ENCODE data around the gene CSTPP1.
A peak's percentile ranks its signal among the peaks of the same experiment; 100 is the strongest.

Gene CSTPP1

DNA sequence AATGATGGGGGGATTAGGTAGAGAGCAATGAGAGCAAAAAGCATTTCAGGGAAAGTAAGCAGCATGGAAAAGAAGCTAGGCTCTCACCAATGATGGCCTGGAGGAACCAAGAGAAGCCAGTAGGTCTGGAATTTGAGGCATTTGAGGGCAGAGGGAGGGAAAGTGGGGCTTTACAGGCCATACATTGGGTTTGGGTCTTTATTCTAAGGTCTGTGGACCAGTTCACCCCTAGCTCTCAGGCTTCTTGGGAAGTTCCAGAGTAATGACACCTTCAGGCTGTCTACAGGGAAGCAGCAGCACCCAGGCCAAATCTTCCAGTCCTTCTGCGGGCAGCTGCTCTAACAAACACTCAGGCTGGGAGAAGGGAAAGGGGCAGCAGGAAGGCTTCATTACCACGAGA, 210.7 kb downstream of the CSTPP1 start:
- no peak for DNase-seq

DNA sequence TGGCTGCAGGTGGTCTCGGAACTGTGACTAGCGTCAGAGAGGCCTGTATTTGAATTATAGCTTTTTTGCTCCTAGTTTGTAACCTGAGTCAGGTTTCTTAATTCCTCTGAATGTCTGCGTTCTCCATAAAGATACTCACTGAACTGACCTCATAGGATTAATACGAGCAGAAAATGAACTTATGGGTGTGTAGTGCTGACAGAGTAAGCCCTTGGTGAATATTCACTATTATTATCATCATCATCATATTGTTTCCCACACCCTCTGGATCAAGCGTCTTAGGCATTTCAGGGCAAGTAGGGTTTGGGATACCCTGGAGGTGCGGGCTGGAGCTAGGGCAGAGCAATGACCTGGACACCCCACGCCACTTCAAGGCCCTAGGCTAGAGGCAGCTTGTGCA, 211.1 kb downstream of the CSTPP1 start:
- DNase-seq = no peak

DNA sequence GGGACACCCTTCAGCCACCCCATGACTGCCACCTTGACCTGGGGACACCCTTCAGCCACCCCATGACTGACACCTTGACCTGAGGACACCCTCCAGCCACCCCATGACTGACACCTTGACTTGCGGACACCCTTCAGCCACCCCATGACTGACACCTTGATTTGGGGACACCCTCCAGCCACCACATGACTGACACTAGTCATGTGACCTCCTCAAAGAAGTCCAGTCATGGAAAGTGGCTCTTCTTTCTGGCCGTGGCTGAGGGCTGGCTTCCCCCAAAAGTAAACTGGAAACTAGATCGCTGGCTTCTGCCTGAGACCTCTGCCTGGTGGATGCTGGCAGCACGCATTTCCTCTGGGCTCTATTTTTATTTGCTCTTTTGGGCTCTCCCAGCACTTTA, 211.7 kb downstream of the CSTPP1 start:
- DNase-seq = no peak

DNA sequence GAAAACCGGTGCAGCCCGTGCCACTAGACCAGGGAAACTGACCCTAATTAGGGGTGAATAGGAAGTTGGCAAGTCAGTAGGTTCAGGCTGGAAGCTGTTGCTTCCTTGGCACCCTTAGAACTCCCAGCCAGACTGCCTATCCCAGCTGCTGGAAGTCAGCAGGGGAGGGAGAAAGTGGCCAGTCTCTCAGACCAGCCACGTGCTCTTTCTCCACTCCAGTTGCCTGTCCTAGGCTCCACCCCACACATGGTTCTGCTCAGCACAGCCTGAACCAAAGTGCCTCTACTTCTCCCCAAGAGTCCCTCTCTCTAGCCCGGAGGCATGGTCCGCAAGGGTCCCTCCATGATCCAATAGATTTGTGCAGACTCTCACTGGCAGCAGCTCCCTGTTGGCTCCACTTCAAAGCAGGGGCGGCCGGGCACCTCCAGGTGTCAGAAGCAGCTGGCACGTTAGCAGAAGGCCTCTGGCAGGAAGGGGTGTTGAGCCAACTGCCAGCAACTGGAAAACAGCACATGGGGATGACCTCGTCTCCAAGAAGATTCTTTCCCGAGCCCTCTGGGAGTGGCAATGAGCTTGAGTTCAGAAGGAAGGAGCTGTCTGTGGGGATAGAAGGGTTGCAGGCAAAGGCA, 212.5 kb downstream of the CSTPP1 start:
- no peak for DNase-seq

DNA sequence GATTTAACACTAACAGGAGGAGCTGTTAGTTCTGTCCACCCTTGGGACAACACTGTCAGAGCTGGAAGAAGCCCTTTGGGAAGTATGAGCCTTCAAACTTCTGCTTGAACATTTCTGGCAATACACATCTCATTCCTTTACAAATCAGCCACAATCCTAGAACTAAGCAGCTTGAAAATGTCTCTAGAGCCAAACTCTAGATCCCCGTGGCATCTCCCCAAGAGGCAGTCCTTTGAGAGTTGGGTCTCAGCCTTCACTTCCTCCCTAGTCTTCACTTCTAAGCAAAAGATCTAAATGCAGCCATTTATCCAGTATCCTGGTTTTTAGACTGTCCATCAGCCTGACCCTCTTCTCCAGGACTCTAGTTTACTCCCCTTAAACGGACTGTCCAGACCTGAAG, 213.2 kb downstream of the CSTPP1 start:
- DNase-seq = no peak

GRCh38 chr11:47152126-47152952, 215.8 kb downstream of the CSTPP1 start:
- no peak for DNase-seq

- DNase-seq = peak; percentile 81
Observed at GRCh38 chr11:47152953-47153950, 216.7 kb downstream of the CSTPP1 start.

- peak; percentile 71 for DNase-seq
Observed at GRCh38 chr11:47154616-47155570, 218.3 kb downstream of the CSTPP1 start.

DNA sequence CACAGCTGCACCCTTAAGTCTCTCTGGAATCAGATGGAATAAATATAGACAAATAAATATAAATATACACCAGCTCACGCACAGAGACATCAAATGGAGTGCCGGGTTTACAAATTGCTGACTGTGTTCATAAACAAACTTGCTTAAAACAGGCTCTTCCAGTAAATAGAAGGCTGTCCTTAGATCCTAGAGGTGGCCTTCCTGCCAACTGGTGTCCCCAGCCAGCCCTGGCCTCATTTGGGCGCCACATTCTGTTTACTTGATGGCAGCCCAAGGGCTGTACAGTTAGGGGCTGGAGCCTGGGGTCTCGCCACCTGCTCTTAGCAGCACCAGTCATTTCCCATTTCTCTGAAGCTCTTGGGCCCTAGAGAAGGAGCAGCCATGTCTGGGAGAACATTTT, 219.3 kb downstream of the CSTPP1 start:
- no peak for DNase-seq

GRCh38 chr11:47156333-47156732, 219.8 kb downstream of the CSTPP1 start:
- DNase-seq = no peak

GRCh38 chr11:47156951-47157350, 220.4 kb downstream of the CSTPP1 start:
- no peak for DNase-seq

GRCh38 chr11:47157805-47158204, 221.2 kb downstream of the CSTPP1 start:
- no peak for DNase-seq

DNA sequence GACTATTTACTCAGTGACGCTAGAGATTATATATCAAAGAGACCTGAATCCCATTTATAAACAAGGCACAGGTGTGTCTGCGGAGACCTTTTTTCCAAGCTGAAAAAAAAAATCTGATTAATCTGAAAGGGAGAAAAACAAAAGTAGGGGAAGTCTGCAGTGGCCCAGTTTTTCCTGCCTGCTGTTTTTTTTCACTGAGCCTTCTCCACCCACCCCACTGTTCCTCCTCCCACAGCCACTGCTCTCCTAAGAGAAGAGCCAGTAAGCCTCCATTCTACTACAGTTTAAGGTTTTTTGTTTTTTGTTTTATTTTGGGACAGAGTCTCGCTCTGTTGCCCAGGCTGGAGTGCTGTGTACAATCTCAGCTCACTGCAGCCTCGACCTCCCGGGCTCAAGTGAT, 221.7 kb downstream of the CSTPP1 start:
- no peak for DNase-seq

GRCh38 chr11:47160753-47161133, 224.2 kb downstream of the CSTPP1 start:
- DNase-seq = no peak

- peak; percentile 81 for DNase-seq
Observed at GRCh38 chr11:47161134-47161854, 224.7 kb downstream of the CSTPP1 start.

- DNase-seq = no peak
Observed at GRCh38 chr11:47161890-47162289, 225.3 kb downstream of the CSTPP1 start.

DNA sequence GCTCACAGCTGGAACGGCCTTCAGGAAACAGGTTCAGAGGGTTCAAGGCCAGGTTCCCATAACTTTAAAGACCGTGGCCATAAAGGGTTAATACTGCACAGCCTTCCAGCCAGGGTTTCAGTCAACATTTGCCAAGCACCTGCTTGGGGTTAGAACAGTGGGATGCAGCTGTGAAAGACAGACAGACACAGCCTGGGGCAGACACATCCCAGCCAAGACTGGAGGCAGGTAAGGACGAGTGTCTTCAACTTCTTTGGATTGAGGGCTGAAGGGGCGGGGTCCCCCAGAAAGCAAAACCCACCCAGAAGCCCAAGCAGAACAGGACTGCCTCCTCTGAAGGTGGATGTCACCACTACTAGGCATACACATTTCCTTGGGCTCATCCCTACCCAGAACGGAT, 225.9 kb downstream of the CSTPP1 start:
- no peak for DNase-seq

GRCh38 chr11:47163193-47163592, 226.6 kb downstream of the CSTPP1 start:
- no peak for DNase-seq

GRCh38 chr11:47163898-47164297, 227.3 kb downstream of the CSTPP1 start:
- DNase-seq = no peak

DNA sequence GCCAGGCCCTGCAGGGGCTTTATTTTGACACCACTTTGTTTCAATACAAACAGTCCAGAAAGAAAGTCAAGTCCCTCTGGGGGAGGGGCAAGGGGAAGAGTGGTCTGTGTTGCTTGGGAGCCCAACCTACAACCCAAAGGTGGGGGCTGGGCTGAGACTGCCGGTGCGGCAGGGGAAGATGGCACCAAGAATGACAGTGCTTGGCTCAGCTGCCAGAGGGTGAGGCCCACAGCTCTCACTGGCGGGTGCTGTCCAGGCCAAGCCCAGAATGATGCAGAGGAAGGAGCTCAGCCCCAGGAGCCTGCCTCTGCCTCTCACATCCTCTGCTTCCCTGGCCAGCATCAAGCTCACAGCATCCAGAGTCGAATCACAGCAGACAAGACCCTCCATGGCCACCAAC, 227.8 kb downstream of the CSTPP1 start:
- no peak for DNase-seq

DNA sequence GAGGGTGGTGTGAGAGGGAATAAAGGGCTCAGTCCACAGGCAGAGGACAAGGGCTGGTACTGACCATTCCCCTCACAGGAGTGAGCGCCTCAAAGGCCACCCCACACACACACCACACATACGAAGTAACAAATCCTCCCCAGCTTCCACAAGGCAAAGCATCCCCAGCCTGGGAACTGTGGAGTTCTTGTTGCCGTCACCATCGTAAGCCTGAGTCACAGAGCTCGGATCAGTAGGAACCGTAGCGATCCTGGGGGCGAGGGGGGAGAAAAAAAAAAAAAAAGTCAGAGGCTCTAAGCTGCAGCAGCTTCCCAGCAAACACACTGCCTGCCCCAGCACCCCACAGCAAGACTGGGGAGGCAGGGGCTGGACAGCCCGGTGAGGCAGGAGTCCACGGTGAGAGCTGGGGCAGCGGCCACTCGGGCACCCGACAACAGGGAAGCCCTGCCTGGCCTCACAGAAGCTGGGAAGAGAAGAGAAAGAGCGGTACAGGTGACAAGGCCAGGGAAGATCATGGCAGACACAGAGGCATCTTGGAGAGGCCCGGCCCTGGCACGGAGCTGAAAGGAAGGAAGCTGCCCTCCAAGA, 228.8 kb downstream of the CSTPP1 start:
- no peak for DNase-seq

Measured in activated CD8-positive, alpha-beta memory T cell treated with anti-CD3 and anti-CD28 coated beads for 24 hours (primary cell).